ENCODE results near the gene FKBP4.

DNA sequence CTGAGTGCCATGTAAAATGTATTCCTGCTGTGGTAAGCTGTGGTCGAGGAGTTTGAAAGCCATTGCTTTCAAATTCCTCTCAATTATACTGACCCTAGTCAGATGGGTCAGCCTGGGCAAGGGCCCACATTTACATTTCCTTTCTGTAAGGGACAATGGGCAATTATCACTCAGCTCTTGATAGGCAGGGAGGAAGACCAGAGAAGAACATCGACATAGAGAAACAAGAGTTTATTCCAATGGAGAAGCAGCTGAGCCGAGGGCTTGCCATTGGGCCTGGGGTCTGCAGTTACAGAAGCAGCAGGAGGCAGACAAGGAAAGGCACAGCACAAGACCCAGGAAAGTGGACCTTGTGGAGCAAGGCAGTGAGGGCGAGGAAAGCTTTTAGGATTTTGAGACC is 30.4 kb downstream of the FKBP4 start:
- no peak for TF ChIP-seq REST (IDR thresholded peaks at IDR 0.05; ENCODE audit: borderline replicate concordance)
- TF ChIP-seq REST (CRISPR knock-in tag; IDR thresholded peaks at IDR 0.05; ENCODE audit: low read depth), result no peak
- TF ChIP-seq POLR2A (conservative IDR thresholded peaks at IDR 0.05), result no peak
- TF ChIP-seq EP300 (IDR thresholded peaks at IDR 0.05; ENCODE audit: low read length), result no peak
